Naive thymus-derived CD4-positive, alpha-beta T cell (primary cell): ENCODE results near the gene GORASP1. TPM values are rescaled to one million over a fixed set of nuclear protein-coding genes. Genes with fewer than 3 reads are reported as not detected.

Experiments used
- ATAC-seq: fragments of 150-1000 bp; cut with Tn5 transposase; 2 replicates; pipeline ENCODE4 v1.10.0; 2021; ENCODE audit warnings: mild to moderate bottlenecking, moderate library complexity
- CTCF ChIA-PET: fragments of 350-600 bp; sonication (Branson Sonifier 250); formaldehyde crosslinking; loops from one replicate; lab custom pipeline; 2021; ENCODE audit warnings: antibody characterized with exemption; lab: Charles Lee
- POLR2A ChIA-PET: fragments of 350-600 bp; sonication (Branson Sonifier 250); formaldehyde crosslinking; loops from one replicate; lab custom pipeline; 2021; ENCODE audit warnings: antibody characterized with exemption, inconsistent platforms; lab: Charles Lee
- DNase-seq, 9 donors: peaks; one replicate each; pipeline versions ENCODE4 v3.0.0 to v3.0.0-alpha.2; 2020 to 2022; ENCODE audit warnings: mixed read lengths in 1 of 9
- H3K27ac ChIP-seq: one replicate; pipeline ENCODE4 v1.7.0; 2013; ENCODE audit warnings: mild to moderate bottlenecking, low read depth, low read length, moderate library complexity
- H3K27me3 ChIP-seq, 2 donors: one replicate each; pipeline ENCODE4 v1.7.0; 2013; ENCODE audit warnings: low read length in 2 of 2, mild to moderate bottlenecking in 2 of 2, moderate library complexity in 2 of 2; ENCODE audit not compliant: control insufficient read depth in 2 of 2, insufficient read depth in 2 of 2
- H3K36me3 ChIP-seq, 3 experiments: 1 replicate in 2 of 3; 2 replicates in 1 of 3; pipeline ENCODE4 v1.7.0; 2013; ENCODE audit warnings: low read length in 3 of 3, mild to moderate bottlenecking in 3 of 3, moderate library complexity in 1 of 3; ENCODE audit not compliant: insufficient read depth in 3 of 3, control insufficient read depth in 2 of 3
- H3K4me1 ChIP-seq, 2 donors: one replicate each; pipeline ENCODE4 v1.7.0; 2013; ENCODE audit warnings: low read length in 2 of 2, mild to moderate bottlenecking in 2 of 2, moderate library complexity in 1 of 2; ENCODE audit not compliant: control insufficient read depth in 2 of 2, insufficient read depth in 2 of 2
- H3K4me3 ChIP-seq: 2 replicates; pipeline ENCODE4 v1.7.0; 2013; ENCODE audit warnings: mild to moderate bottlenecking, low read length
- H3K9me3 ChIP-seq, 3 experiments: 1 replicate in 2 of 3; 2 replicates in 1 of 3; pipeline ENCODE4 v1.7.0; 2013; ENCODE audit warnings: low read length in 3 of 3; ENCODE audit not compliant: control insufficient read depth in 2 of 3
- H3K27ac Mint-ChIP-seq, 9 donors: one replicate each; pipeline ENCODE4 v1.8.0; 2020 to 2022; ENCODE audit warnings: mixed read lengths in 9 of 9, mild to moderate bottlenecking in 8 of 9, moderate library complexity in 5 of 9, inconsistent platforms in 2 of 9
- H3K27me3 Mint-ChIP-seq, 5 donors: one replicate each; pipeline ENCODE4 v1.8.0; 2021 to 2022; ENCODE audit warnings: mixed read lengths in 5 of 5, mild to moderate bottlenecking in 1 of 5
- H3K36me3 Mint-ChIP-seq, 5 donors: one replicate each; pipeline ENCODE4 v1.8.0; 2020 to 2022; ENCODE audit warnings: mixed read lengths in 5 of 5, mild to moderate bottlenecking in 3 of 5, inconsistent platforms in 1 of 5
- H3K4me1 Mint-ChIP-seq, 7 donors: one replicate each; pipeline ENCODE4 v1.8.0; 2020 to 2022; ENCODE audit warnings: mixed read lengths in 7 of 7, mild to moderate bottlenecking in 3 of 7, inconsistent platforms in 1 of 7
- H3K4me3 Mint-ChIP-seq, 10 donors: one replicate each; pipeline ENCODE4 v1.8.0; 2020 to 2022; ENCODE audit warnings: mild to moderate bottlenecking in 10 of 10, mixed read lengths in 10 of 10, moderate library complexity in 6 of 10, inconsistent platforms in 2 of 10
- H3K9me3 Mint-ChIP-seq, 11 donors: one replicate each; pipeline ENCODE4 v1.8.0; 2020 to 2022; ENCODE audit warnings: mixed read lengths in 11 of 11, mild to moderate bottlenecking in 4 of 11, inconsistent platforms in 1 of 11, moderate library complexity in 1 of 11
- intact Hi-C, 2 donors: fragments of 100-400 bp; cut with micrococcal nuclease; formaldehyde crosslinking; loops; one replicate each; pipeline ENCODE4 v1.15.1; 2023
- polyA plus RNA-seq, 2 donors: library from polyadenylated mRNA; unstranded; fragments of 300-500 nt; fragmentation: Illumina TruSeq; gene quantifications; one replicate each; pipeline ENCODE4 v1.2.3, GENCODE V29; 2021
- total RNA-seq, 6 experiments: library from RNA in 5 of 6; stranded (reverse) in 5 of 6; gene quantifications; 1 replicate in 5 of 6; 2 replicates in 1 of 6; pipeline ENCODE4 v1.2.3 and lab custom pipeline; 2021 to 2026

The GORASP1 gene
- total and polyA plus RNA-seq, 7 experiments from 2014 or later: 14.8 to 58.5 (median 43.5) TPM

GRCh38 chr3:39150148-39150802 lies 42.8 kb upstream of the GORASP1 start:
- Mint-ChIP-seq H3K4me3 (peak overlapping the region; percentile 94 to 99 (median 96)), H3K36me3 (peaks cover 6 to 18% (median 9%) of the 10 kb centered on the region in 5 donors), H3K27ac (peak overlapping the region; percentile 92 to 99 (median 98)), H3K4me1 (peaks cover 64 to 80% (median 76%) of the 10 kb centered on the region in 7 donors), H3K27me3 (no peaks in the 10 kb centered on the region), H3K9me3 (peaks cover 0 to 2% (median 0%) of the 10 kb centered on the region in 11 donors)
- no peak for DNase-seq
- Histone ChIP-seq H3K4me3 (no peak overlapping the region), H3K9me3 (no peaks in the 10 kb centered on the region), H3K36me3 (peaks cover 9 to 19% (median 9%) of the 10 kb centered on the region in 3 experiments), H3K27me3 (no peaks in the 10 kb centered on the region), H3K4me1 (peaks cover 57 to 63% of the 10 kb centered on the region in 2 donors), H3K27ac (peak overlapping the region; percentile 100)
- no peak for ATAC-seq
- ChIA-PET POLR2A (interaction anchor here (1.4 kb wide), 1 partner anchor 42 kb away, joined by 4 read pairs; no protein-coding TSS in a partner anchor), CTCF (interaction anchor here (1.2 to 1.6 kb wide), 2 partner anchors 22 to 45 kb away, joined by 4 read pairs; no protein-coding TSS in a partner anchor)
- intact Hi-C loops: no loop called here

- intact Hi-C loops: no loop called here
- peaks cover 9 to 26% (median 11%) of the 10 kb centered on the region in 3 experiments for H3K36me3 ChIP-seq
- DNase-seq: no peak
- H3K27me3 Mint-ChIP-seq: no peaks in the 10 kb centered on the region
- H3K4me1 Mint-ChIP-seq: peaks cover 64 to 81% (median 77%) of the 10 kb centered on the region in 7 donors
- H3K27ac ChIP-seq: peak overlapping the region; percentile 100
- H3K36me3 Mint-ChIP-seq: peaks cover 6 to 19% (median 13%) of the 10 kb centered on the region in 5 donors
- peaks cover 0 to 2% (median 0%) of the 10 kb centered on the region in 11 donors for H3K9me3 Mint-ChIP-seq
- no peaks in the 10 kb centered on the region for H3K9me3 ChIP-seq
- ChIA-PET POLR2A (interaction anchor here (0.8 to 1.5 kb wide), 2 partner anchors 29 to 42 kb away, joined by 3 to 5 read pairs; partner anchors contain the start of genes GORASP1 and TTC21A), CTCF (interaction anchor here (0.9 to 1.6 kb wide), 4 partner anchors 22 to 1159 kb away, joined by 3 to 5 read pairs (median 4); no protein-coding TSS in a partner anchor)
- H3K4me3 Mint-ChIP-seq: peak overlapping the region; percentile 94 to 99 (median 96)
- no peak overlapping the region for H3K4me3 ChIP-seq
- peaks cover 57 to 63% of the 10 kb centered on the region in 2 donors for H3K4me1 ChIP-seq
- no peaks in the 10 kb centered on the region for H3K27me3 ChIP-seq
- peak overlapping the region; percentile 92 to 99 (median 98) for H3K27ac Mint-ChIP-seq
- no peak for ATAC-seq
These were observed 42.2 kb upstream of the GORASP1 start for GRCh38 chr3:39149498-39150147.

- POLR2A ChIA-PET: interaction anchor here (0.8 to 1.5 kb wide), 2 partner anchors 28 to 41 kb away, joined by 3 to 5 read pairs; partner anchors contain the start of genes GORASP1 and TTC21A
- DNase-seq: peak in 1 of 9 donors; percentile 50
- H3K36me3 Mint-ChIP-seq: peaks cover 6 to 23% (median 16%) of the 10 kb centered on the region in 5 donors
These were observed 41.6 kb upstream of the GORASP1 start for GRCh38 chr3:39149059-39149455.

GRCh38 chr3:39148435-39149058 lies 41.1 kb upstream of the GORASP1 start:
- Mint-ChIP-seq H3K4me1 (peaks cover 67 to 79% (median 74%) of the 10 kb centered on the region in 7 donors), H3K27me3 (no peaks in the 10 kb centered on the region), H3K27ac (peak overlapping the region; percentile 92 to 99 (median 98)), H3K36me3 (peaks cover 6 to 23% (median 17%) of the 10 kb centered on the region in 5 donors), H3K9me3 (peaks cover 0 to 2% (median 0%) of the 10 kb centered on the region in 11 donors), H3K4me3 (peak overlapping the region; percentile 85 to 99 (median 95))
- no peaks in the 10 kb centered on the region for H3K27me3 ChIP-seq
- H3K4me1 ChIP-seq: peaks cover 57 to 63% of the 10 kb centered on the region in 2 donors
- no peaks in the 10 kb centered on the region for H3K9me3 ChIP-seq
- peak overlapping the region; percentile 59 for H3K4me3 ChIP-seq
- CTCF ChIA-PET: interaction anchor here (0.6 to 1.6 kb wide), 5 partner anchors 8 to 1160 kb away, joined by 3 to 5 read pairs (median 3); no protein-coding TSS in a partner anchor
- H3K36me3 ChIP-seq: peaks cover 9 to 37% (median 16%) of the 10 kb centered on the region in 3 experiments
- intact Hi-C loops: loop anchor here in 1 of 2 donors (1.0 kb wide), 1 partner anchor 41 kb away; the partner anchor contains the start of genes GORASP1 and TTC21A
- peak overlapping the region; percentile 64 for H3K27ac ChIP-seq
- ATAC-seq (no peak), DNase-seq (no peak)
- POLR2A ChIA-PET: interaction anchor here (0.8 to 1.5 kb wide), 3 partner anchors 28 to 41 kb away, joined by 3 to 5 read pairs (median 3); partner anchors contain the start of genes GORASP1 and TTC21A

More at GRCh38 chr3:39149059-39149455, 41.6 kb upstream of the GORASP1 start:
- ATAC-seq: no peak
- CTCF ChIA-PET: interaction anchor here (0.9 to 1.6 kb wide), 4 partner anchors 21 to 1159 kb away, joined by 3 to 5 read pairs (median 4); no protein-coding TSS in a partner anchor
- peaks cover 57 to 63% of the 10 kb centered on the region in 2 donors for H3K4me1 ChIP-seq
- peaks cover 0 to 2% (median 0%) of the 10 kb centered on the region in 11 donors for H3K9me3 Mint-ChIP-seq
- intact Hi-C loops: no loop called here
- H3K4me1 Mint-ChIP-seq: peaks cover 67 to 78% (median 74%) of the 10 kb centered on the region in 7 donors
- peak overlapping the region; percentile 85 to 99 (median 95) for H3K4me3 Mint-ChIP-seq
- peak overlapping the region; percentile 92 to 99 (median 98) for H3K27ac Mint-ChIP-seq
- H3K4me3 ChIP-seq: peak overlapping the region; percentile 59
- peak overlapping the region; percentile 64 for H3K27ac ChIP-seq
- H3K9me3 ChIP-seq: no peaks in the 10 kb centered on the region
- no peaks in the 10 kb centered on the region for H3K27me3 Mint-ChIP-seq
- peaks cover 9 to 32% (median 11%) of the 10 kb centered on the region in 3 experiments for H3K36me3 ChIP-seq
- H3K27me3 ChIP-seq: no peaks in the 10 kb centered on the region

GRCh38 chr3:39147711-39148434 lies 40.4 kb upstream of the GORASP1 start:
- H3K9me3 ChIP-seq: no peaks in the 10 kb centered on the region
- H3K4me3 Mint-ChIP-seq: peak overlapping the region; percentile 85 to 99 (median 95)
- H3K27ac ChIP-seq: peak overlapping the region; percentile 64
- ATAC-seq (no peak), DNase-seq (peak in 8 of 9 donors; percentile 43 to 60 (median 60))
- CTCF ChIA-PET: interaction anchor here (0.6 to 1.4 kb wide), 6 partner anchors 9 to 145 kb away, joined by 3 to 5 read pairs (median 3); no protein-coding TSS in a partner anchor
- H3K4me3 ChIP-seq: peak overlapping the region; percentile 59
- H3K9me3 Mint-ChIP-seq: peaks cover 0 to 2% (median 0%) of the 10 kb centered on the region in 11 donors
- peak overlapping the region; percentile 92 to 99 (median 98) for H3K27ac Mint-ChIP-seq
- H3K4me1 Mint-ChIP-seq: peaks cover 67 to 82% (median 74%) of the 10 kb centered on the region in 7 donors
- POLR2A ChIA-PET: interaction anchor here (1.2 to 1.6 kb wide), 5 partner anchors 20 to 42 kb away, joined by 3 to 7 read pairs (median 5); partner anchors contain the start of genes GORASP1 and TTC21A
- H3K36me3 ChIP-seq: peaks cover 12 to 42% (median 16%) of the 10 kb centered on the region in 3 experiments
- H3K4me1 ChIP-seq: peaks cover 57 to 63% of the 10 kb centered on the region in 2 donors
- peaks cover 6 to 25% (median 18%) of the 10 kb centered on the region in 5 donors for H3K36me3 Mint-ChIP-seq
- intact Hi-C loops: loop anchor here (1.0 to 2.0 kb wide), 3 partner anchors 21 to 41 kb away; partner anchors contain the start of genes GORASP1 (in 1 of the 2) and TTC21A (in 1 of the 2)
- H3K27me3 Mint-ChIP-seq: no peaks in the 10 kb centered on the region
- H3K27me3 ChIP-seq: no peaks in the 10 kb centered on the region
